GM19395 (cell line): ENCODE data around the gene COL24A1.
"Not testable (repeated sequence)": the region's sequence is repeated elsewhere in the genome, so short reads cannot be mapped to it uniquely, and the experiment has no call there.

ENCODE experiments used
- ATAC-seq: cut with Tn5 transposase; IDR thresholded peaks from one replicate; pipeline ENCODE4 v1.9.1; 2021; ENCODE audit warnings: mild to moderate bottlenecking, moderate library complexity; ENCODE audit not compliant: unreplicated experiment

The COL24A1 gene

DNA sequence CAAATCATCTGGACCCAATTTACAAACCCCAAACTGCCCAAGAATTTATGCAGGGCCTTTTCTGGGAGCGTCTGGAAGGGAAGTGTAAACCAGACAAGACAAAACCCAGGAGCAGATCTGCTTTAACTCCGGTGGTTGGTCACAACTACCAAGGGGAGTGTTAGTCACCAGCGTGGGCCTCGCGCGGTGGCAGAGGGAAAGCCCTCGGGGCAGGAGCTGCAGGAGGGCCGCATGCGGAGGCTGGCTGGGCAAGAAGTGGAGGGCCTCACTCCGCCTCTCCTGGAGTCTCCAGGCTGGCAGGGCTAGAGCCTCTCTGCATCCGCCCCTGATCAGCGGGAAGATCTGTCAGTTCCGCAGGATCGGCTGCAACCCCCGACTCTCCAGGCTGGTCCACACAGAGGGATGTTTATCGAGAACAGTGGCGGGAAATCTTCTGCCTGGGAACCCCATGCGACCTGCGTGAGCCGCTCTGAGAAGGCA lies 2.0 kb downstream of the COL24A1 start:
- no peak for ATAC-seq

- no peak for ATAC-seq
These were observed 2.7 kb downstream of the COL24A1 start for GRCh38 chr1:86153836-86154235.

GRCh38 chr1:86152887-86153286 lies 3.7 kb downstream of the COL24A1 start:
- no peak for ATAC-seq

DNA sequence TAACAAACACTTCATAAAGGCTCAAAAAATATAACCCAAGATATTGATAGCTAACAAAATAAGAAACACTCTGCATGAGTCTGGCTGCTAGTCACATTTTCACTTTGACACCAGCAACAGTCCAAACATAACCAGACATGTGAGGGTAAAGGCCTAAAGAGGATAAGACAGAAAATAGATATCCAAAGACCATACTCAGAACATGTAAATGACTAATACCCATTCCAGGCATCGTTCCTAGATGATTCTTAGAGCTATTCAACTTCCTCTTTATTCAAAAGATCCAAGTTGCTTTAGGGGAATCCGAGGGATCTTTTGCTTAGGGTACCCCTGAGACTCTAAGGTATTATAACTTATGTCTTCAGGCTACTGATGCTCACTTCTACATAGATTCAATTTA lies 5.1 kb downstream of the COL24A1 start:
- ATAC-seq, result no peak

GRCh38 chr1:86150553-86151055 lies 6.0 kb downstream of the COL24A1 start:
- no peak for ATAC-seq

- ATAC-seq, result no peak
These were observed 7.0 kb downstream of the COL24A1 start for GRCh38 chr1:86149591-86149990.

GRCh38 chr1:86147755-86148154 lies 8.8 kb downstream of the COL24A1 start:
- ATAC-seq, result no peak

- no peak for ATAC-seq
These were observed 10.0 kb downstream of the COL24A1 start for GRCh38 chr1:86146566-86146965.

DNA sequence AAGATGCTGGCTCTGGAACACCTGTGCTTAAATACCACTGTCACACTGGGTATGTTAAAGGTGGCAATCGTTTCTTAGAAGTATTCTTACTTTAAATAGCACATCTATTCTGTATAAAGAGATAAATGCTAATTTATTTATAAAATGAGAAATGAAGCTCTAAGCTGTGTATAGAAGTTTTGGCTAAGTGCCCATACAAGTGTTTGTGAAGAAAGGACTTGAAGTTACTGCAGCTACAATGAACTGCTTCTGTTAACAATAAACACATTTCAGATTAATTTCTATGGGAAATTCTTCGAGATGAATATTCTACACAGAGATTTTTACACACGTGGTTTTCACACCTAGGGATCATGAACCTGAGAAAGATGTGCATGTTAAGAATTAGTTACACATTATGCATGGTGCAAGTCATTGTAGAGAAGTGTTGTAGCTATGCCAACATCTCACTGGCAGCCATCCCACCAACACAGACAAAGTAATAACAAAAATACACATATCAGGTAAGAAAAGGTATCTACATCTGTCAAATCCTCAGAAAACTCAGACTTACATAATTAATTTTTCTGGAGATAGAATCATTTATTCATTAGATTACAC lies 16.2 kb downstream of the COL24A1 start:
- no peak for ATAC-seq

DNA sequence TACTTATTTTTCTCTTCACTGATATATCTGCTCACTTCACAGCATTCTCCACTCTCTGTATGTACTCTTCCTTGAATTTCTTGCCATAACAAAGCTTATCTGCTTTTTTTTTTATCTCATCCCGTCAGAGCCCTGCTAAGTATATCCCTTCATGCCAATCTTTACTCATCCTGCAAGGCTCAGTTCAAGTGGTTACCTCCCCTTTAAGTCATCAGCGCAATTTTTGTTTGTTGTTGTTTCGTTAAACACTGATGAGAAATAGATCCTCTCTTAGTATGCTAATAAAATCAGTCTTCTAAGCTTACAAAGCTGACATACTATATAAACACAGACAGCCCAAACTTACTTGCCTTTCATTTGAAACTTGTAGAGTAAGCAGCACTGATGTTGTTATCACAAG lies 17.8 kb downstream of the COL24A1 start:
- ATAC-seq, result no peak

GRCh38 chr1:86137436-86137835 lies 19.1 kb downstream of the COL24A1 start:
- no peak for ATAC-seq

GRCh38 chr1:86119214-86119764 lies 37.3 kb downstream of the COL24A1 start:
- no peak for ATAC-seq

DNA sequence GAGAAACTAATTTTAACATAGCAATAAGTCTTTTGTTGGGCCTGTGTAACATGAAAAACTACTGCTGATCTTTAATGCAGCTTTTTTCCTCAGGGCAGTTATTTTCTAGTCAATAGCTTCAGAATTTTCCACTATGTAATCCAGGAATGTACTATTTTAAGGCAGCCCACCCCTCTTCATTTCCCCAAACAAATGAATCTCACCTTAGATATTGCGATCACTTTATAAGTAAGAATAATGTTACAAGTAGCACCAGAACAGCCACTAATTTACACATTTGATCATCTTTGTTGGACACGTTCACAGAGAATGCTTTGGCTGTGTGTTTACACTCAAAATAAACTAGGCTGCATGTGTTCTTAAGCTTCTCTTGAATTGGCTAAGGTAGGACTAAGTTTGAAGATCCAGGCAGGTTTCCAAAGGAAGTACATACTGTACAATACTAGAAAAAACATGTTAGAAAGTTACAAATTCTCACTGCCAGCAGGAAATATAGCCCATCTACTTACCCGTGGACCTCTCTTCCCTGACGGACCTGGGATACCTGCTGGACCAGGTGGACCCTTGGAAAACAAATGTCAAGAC lies 41.7 kb downstream of the COL24A1 start:
- ATAC-seq, result no peak

GRCh38 chr1:86114236-86114635 lies 42.3 kb downstream of the COL24A1 start:
- no peak for ATAC-seq

- ATAC-seq, result not testable (repeated sequence)
These were observed 45.0 kb downstream of the COL24A1 start for GRCh38 chr1:86111590-86111989.

DNA sequence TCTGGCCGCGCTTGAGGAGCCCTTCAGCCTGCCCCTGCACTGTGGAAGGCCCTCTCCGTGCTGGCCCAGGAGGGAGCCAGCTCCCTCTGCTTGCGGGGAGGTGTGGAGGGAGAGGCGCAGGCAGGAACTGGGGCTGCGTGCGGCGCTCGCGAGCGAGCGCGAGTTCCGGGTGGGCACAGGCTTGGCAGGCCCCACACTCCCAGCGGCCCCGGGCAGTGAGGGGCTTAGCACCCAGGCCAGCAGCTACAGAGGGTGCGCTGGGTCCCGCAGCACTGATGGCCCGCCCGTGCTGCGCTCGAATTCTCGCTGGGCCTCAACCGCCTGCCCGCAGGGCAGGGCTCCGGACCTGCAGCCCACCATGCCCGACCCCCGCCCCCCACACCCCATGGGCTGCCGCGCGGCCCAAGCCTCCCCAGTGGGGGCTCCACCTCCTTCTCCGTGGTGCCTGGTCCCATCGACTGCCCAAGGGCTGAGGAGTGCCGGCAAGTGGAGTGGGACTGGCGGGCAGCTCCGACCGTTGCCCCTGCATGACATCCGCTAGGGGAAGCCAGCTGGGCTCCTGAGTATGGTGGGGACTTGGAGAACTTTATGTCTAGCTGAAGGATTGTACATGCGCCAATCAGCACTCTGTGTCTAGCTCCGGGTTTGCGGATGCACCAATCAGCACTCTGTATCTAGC lies 46.0 kb downstream of the COL24A1 start:
- ATAC-seq, result no peak

DNA sequence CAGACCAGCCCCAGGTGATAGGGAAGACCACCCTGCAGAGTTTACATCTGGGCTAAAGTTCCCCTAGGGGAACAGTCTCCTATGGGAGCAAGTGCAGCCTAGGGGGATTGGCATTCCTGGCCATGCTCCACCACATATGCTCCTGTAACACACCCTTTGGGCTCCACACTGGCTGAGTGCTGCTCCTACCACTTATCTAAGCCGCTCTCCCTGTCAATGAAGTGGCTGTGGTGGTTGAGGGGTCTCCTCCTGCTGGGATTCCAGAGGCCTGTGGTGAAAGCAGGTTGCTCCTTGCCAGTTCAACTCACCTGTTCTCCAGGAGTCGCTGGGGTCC lies 51.1 kb downstream of the COL24A1 start:
- ATAC-seq, result no peak

GRCh38 chr1:86104606-86105532 lies 51.7 kb downstream of the COL24A1 start:
- no peak for ATAC-seq

DNA sequence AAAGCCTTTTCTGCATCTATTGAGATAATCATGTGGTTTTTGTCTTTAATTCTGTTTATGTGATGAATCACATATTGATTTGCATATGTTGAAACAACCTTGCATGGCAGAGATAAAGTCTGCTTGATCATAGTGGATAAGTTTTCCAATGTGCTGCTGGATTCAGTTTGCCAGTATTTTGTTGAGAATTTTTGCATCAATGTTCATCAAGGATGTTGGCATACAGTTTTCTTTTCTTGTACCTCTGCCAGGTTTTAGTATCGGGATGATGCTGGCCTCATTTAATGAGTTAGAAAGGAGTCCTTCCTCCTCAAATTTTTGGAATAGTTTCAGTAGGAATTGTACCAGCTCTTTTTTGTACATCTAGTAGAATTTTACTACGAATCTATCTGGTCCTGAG lies 55.0 kb downstream of the COL24A1 start:
- no peak for ATAC-seq

GRCh38 chr1:86100401-86100800 lies 56.2 kb downstream of the COL24A1 start:
- no peak for ATAC-seq

DNA sequence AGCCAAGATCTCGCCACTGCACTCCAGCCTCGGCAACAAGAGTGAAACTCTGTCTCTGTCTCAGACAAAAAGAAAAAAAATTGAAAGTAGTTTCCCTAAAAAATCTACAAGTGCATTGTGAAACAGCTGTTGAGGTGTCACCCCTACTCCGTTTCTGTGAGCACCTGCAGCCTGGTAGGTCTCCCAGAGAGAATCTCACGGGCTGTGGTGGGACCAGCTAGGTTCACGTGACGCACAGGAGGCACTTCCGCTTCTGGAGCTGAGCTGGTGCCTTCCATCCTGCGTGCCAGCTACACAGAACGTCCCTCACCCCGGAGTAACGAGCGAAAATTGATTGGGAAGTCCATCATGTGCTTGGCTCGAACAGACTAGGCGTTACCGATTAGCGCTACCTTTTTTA lies 66.8 kb downstream of the COL24A1 start:
- ATAC-seq, result no peak
